GM18507 (cell line): ENCODE measurements around the gene NSD1.

Experiments used
- DNase-seq: peaks from one replicate; pipeline ENCODE4 v3.0.0; 2011; ENCODE audit warnings: low read depth; ENCODE audit not compliant: insufficient read length; ENCODE audit errors: extremely low spot score
- FAIRE-seq: peaks from 2 replicates; lab custom pipeline; 2011; peaks lifted over from hg19 to GRCh38; lab: Jason Lieb, UNC

The NSD1 gene, protein sequence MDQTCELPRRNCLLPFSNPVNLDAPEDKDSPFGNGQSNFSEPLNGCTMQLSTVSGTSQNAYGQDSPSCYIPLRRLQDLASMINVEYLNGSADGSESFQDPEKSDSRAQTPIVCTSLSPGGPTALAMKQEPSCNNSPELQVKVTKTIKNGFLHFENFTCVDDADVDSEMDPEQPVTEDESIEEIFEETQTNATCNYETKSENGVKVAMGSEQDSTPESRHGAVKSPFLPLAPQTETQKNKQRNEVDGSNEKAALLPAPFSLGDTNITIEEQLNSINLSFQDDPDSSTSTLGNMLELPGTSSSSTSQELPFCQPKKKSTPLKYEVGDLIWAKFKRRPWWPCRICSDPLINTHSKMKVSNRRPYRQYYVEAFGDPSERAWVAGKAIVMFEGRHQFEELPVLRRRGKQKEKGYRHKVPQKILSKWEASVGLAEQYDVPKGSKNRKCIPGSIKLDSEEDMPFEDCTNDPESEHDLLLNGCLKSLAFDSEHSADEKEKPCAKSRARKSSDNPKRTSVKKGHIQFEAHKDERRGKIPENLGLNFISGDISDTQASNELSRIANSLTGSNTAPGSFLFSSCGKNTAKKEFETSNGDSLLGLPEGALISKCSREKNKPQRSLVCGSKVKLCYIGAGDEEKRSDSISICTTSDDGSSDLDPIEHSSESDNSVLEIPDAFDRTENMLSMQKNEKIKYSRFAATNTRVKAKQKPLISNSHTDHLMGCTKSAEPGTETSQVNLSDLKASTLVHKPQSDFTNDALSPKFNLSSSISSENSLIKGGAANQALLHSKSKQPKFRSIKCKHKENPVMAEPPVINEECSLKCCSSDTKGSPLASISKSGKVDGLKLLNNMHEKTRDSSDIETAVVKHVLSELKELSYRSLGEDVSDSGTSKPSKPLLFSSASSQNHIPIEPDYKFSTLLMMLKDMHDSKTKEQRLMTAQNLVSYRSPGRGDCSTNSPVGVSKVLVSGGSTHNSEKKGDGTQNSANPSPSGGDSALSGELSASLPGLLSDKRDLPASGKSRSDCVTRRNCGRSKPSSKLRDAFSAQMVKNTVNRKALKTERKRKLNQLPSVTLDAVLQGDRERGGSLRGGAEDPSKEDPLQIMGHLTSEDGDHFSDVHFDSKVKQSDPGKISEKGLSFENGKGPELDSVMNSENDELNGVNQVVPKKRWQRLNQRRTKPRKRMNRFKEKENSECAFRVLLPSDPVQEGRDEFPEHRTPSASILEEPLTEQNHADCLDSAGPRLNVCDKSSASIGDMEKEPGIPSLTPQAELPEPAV (N-terminal part only)

DNA sequence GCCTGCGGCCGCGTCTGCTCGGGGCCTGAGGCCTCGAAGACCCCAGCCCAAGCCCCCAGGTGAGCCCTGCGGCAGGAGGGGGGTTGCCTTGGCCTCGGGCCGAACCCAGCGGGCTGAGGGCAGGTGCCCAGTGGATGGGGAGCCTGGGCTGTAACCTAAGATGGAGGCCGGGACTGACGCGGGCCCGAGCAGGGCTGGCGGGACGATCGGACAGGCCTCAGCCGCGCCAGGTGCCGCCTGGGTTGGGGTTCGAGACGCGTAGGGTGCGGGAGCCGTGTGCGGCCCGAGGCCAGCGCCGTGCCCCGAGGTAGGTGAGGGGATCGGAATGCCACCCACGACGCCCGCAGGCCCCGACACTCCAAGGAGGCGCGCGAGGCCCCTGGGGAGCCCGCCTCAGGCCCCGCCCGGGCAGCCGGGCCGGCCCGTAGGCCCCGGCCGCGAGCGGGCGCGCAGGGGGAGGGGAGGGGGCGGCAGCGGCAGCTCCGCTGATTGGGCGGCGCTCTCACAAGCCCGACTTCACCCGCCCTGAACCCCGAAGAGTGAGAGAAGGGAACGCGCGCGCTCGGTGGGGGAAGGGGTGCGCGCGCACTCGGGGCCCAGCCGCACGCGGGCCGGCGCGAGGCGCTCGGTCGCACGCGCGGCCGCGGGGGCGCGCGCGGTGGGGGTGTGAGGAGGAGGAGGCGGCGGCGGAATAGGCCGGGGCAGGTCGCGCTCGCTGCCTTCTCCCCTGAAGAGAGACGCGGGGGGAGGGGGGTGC, at the start of gene NSD1:
NSD1 (plus strand) TSS at position 678 of the 757 bp plus-strand sequence. CDS start 1,331 bp downstream, outside the sequence.
- DNase-seq (peak; percentile 82), FAIRE-seq (peak; percentile 89)

- FAIRE-seq (no peak), DNase-seq (no peak)
Measured at GRCh38 chr5:177084175-177084574, 49.4 kb upstream of the NSD1 start.

DNA sequence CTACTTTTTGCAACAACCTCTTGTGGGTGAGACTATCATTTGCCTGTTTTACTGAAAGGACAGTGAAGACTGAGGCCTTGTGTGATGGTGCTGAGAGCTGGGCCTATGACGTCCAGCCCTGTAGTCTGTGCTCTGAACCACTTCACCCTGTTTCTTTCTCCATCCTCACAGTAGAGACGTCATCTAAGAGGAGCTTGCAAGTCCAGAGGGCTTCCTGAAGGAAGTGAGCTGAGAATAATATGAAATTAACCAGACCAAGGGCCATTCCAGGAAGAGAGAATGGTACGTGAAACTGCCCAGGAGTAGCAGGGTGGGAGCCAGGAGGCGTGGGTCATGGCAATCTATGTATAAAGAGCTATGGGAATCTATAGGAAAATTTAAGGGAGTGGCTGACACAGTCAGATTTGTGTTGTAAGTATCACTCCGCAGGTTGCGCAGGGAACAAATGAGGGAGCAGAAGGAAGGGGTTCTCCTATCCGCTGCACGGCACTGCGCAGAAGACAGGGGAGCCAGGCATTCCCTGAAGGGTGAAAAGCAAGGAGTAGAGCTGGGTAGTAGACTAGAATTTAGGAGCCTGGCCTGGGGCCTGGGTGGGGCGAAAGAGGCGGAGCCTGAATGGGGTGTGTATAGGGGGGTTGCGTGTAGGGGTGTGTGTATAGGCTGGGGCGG, 47.5 kb upstream of the NSD1 start:
- no peak for FAIRE-seq
- no peak for DNase-seq

- FAIRE-seq (peak; percentile 59), DNase-seq (peak; percentile 81)
Measured at GRCh38 chr5:177086654-177087397, 46.7 kb upstream of the NSD1 start, which contains the start of gene FGFR4. Gene FGFR4, plus strand, starts transcription at chr5:177086915. Its CDS starts 2,688 bp downstream, at chr5:177089603.

- no peak for FAIRE-seq
- DNase-seq: no peak
Measured at GRCh38 chr5:177087398-177088005, 46.1 kb upstream of the NSD1 start.

DNA sequence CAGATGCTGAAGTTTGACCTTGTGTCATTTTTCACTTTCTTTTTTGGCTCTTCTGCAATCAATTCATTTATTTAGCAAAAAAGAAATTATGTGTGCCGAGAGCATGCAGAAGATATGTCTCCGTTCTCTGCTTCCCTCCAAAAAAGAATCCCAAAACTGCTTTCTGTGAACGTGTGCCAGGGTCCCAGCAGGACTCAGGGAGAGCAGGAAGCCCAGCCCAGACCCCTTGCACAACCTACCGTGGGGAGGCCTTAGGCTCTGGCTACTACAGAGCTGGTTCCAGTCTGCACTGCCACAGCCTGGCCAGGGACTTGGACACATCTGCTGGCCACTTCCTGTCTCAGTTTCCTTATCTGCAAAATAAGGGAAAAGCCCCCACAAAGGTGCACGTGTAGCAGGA, 44.4 kb upstream of the NSD1 start:
- DNase-seq (no peak), FAIRE-seq (no peak)

DNA sequence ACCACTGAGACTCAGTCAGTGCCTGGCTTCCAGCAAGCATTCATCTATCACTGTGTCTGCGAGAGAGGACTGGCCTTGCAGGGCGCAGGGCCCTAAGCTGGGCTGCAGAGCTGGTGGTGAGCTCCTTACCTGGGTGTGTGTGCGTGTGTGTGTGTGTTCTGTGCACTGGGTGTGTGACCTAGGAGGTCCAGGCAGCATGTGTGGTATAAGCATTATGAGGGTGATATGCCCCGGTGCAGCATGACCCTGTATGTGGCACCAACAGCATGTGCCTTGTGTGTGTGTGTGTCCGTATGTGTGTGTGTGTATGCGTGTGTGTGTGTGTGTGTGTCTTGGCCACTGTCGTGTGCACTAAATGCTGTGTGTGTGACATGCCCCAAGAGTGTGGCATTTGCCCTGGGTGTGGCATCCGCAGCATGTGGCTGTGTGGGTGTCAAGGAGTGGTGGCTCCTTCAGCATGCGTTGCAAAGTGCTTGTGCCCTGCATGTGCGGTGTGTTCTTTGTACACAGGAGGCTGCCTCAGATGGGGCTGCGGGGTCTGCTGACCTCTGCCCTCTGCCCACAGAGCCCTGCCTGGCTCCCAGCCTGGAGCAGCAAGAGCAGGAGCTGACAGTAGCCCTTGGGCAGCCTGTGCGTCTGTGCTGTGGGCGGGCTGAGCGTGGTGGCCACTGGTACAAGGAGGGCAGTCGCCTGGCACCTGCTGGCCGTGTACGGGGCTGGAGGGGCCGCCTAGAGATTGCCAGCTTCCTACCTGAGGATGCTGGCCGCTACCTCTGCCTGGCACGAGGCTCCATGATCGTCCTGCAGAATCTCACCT, 43.5 kb upstream of the NSD1 start:
- DNase-seq: no peak
- FAIRE-seq: no peak

- DNase-seq (no peak), FAIRE-seq (no peak)
Measured at GRCh38 chr5:177090813-177091212, 42.8 kb upstream of the NSD1 start.

- no peak for FAIRE-seq
- no peak for DNase-seq
Measured at GRCh38 chr5:177091232-177091631, 42.3 kb upstream of the NSD1 start.

- no peak for DNase-seq
- FAIRE-seq: no peak
Measured at GRCh38 chr5:177092178-177093081, 41.1 kb upstream of the NSD1 start.

GRCh38 chr5:177093082-177093712, 40.4 kb upstream of the NSD1 start:
- FAIRE-seq (no peak), DNase-seq (no peak)

GRCh38 chr5:177093803-177094202, 39.8 kb upstream of the NSD1 start:
- DNase-seq: no peak
- FAIRE-seq: no peak

- DNase-seq: no peak
- no peak for FAIRE-seq
Measured at GRCh38 chr5:177094224-177095087, 39.1 kb upstream of the NSD1 start.

GRCh38 chr5:177095088-177095669, 38.4 kb upstream of the NSD1 start:
- no peak for DNase-seq
- no peak for FAIRE-seq
